GM12878 (cell line): ENCODE measurements around the gene IFNL3.

Experiments used
- BHLHE40 ChIP-seq, 2 experiments: fragments of 450-650 bp in 1 of 2; IDR thresholded peaks; 2 replicates each; pipeline ENCODE4 v1.6.1; 2011 to 2017; ENCODE audit warnings: low read depth in 2 of 2, borderline replicate concordance in 1 of 2, improper control_type of control experiment in 1 of 2, low read length in 1 of 2, mild to moderate bottlenecking in 1 of 2
- CTCF ChIP-seq, 3 experiments: IDR thresholded peaks in 2 of 3; conservative IDR thresholded peaks in 1 of 3; 2 replicates each; pipeline ENCODE4 v1.5.1; 2011; ENCODE audit warnings: low read depth in 3 of 3, low read length in 3 of 3, mild to moderate bottlenecking in 3 of 3, control low read depth in 2 of 3, moderate library complexity in 2 of 3, inconsistent platforms in 1 of 3, mixed read lengths in 1 of 3; ENCODE audit not compliant: control insufficient read depth in 2 of 3, insufficient read depth in 1 of 3; ENCODE audit errors: extremely low read depth in 1 of 3
- EP300 ChIP-seq, 2 experiments: fragments of 150-350 bp in 1 of 2; IDR thresholded peaks; 2 replicates each; pipeline ENCODE4 v1.6.1; 2011 to 2012; ENCODE audit warnings: low read depth in 2 of 2, low read length in 2 of 2, borderline replicate concordance in 1 of 2, improper control_type of control experiment in 1 of 2, inconsistent platforms in 1 of 2; ENCODE audit not compliant: control insufficient read depth in 1 of 2
- MXI1 ChIP-seq: fragments of 150-350 bp; IDR thresholded peaks from 2 replicates; pipeline ENCODE4 v1.6.1; 2011; ENCODE audit warnings: low read depth, mild to moderate bottlenecking, inconsistent platforms, low read length, improper control_type of control experiment
- POLR2A ChIP-seq: IDR thresholded peaks from 2 replicates; pipeline ENCODE4 v1.6.1; 2011; ENCODE audit warnings: low read depth, mild to moderate bottlenecking, low read length
- POLR2AphosphoS5 ChIP-seq: IDR thresholded peaks from 2 replicates; pipeline ENCODE4 v1.6.1; 2011; ENCODE audit warnings: mild to moderate bottlenecking, low read length, inconsistent platforms
- RCOR1 ChIP-seq: conservative IDR thresholded peaks from 2 replicates; pipeline ENCODE4 v1.6.1; 2012; ENCODE audit warnings: low read depth, low read length, improper control_type of control experiment
- SMC3 ChIP-seq: IDR thresholded peaks from 2 replicates; pipeline ENCODE4 v1.6.1; 2011; ENCODE audit warnings: low read length, improper control_type of control experiment, borderline replicate concordance
- SUZ12 ChIP-seq: fragments of 200-600 bp; sonication (generic); IDR thresholded peaks from one replicate; pipeline ENCODE4 v1.6.1; 2018; ENCODE audit warnings: antibody characterized with exemption, mild to moderate bottlenecking; ENCODE audit not compliant: unreplicated experiment
- ZNF274 ChIP-seq: IDR thresholded peaks from one replicate; pipeline ENCODE4 v1.8.0; 2011; ENCODE audit not compliant: insufficient read length, insufficient read depth
- TF ChIP-seq, protein P1 (sequence below): fragments of 450-650 bp; IDR thresholded peaks from 2 replicates; pipeline ENCODE4 v1.6.1; 2018; ENCODE audit warnings: borderline replicate concordance, mild to moderate bottlenecking; ENCODE audit not compliant: partially characterized antibody
- TF ChIP-seq, protein P2 (sequence below): IDR thresholded peaks from 2 replicates; pipeline ENCODE4 v1.6.1; 2011; ENCODE audit warnings: low read depth, mild to moderate bottlenecking, low read length, moderate library complexity, borderline replicate concordance; ENCODE audit errors: extremely low read depth

DNA sequence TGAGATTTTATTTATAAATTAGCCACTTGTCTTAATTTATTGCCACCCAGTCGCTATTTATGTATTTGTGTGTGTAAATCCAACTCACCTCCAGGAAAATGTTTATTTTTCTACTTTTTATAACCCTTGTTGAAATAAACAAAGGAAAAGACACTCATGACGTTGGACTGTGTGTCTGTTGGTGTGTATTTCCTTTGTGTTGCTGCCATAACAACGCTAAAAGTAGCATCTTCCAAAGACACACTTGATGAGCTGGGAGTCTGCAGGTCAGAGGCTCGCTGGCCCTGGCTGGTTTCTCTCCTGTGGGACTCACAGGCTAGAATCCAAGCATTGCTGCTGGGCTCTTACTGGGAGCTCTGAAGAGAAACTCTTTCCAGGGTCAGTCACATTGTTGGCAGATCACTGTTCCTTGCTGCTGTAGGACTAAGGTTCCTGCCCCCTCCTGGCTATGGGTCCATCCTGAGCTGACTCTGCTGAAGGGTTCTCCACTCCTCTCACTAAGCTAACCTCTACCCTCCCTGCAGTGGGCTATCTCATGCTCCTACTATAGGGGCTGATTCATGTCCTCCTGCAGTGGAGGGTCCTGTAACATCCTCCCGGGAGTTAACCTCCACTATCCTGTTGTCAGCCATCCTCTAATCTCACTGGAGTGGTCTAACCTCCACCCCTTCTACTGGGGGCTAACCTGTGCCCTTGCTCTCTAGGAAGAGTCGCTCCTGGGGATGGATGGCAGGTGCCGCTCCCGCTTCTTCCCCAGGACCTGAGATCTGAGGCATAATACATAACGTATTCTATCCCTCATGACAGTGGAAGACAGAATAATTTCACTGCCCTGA, 25.4 kb upstream of the IFNL3 start:
- TF ChIP-seq POLR2A (no peak), EP300 (IDR thresholded peaks at IDR 0.05; ENCODE audit: borderline replicate concordance in 1 of 2, control insufficient read depth in 1 of 2, low read depth in 2 of 2, low read length in 2 of 2) (no peak), CTCF (IDR thresholded peaks at IDR 0.05 in 2 of 3, conservative IDR thresholded peaks at IDR 0.05 in 1 of 3; ENCODE audit: control insufficient read depth in 2 of 3, extremely low read depth in 1 of 3, insufficient read depth in 1 of 3, low read depth in 3 of 3, low read length in 3 of 3) (no peak), SMC3 (no peak), POLR2AphosphoS5 (no peak), ZNF274 (no peak), RCOR1 (no peak), SUZ12 (no peak), BHLHE40 (IDR thresholded peaks at IDR 0.05; ENCODE audit: borderline replicate concordance in 1 of 2, low read depth in 2 of 2, low read length in 1 of 2) (no peak), MXI1 (no peak)
- TF ChIP-seq, protein P1, sequence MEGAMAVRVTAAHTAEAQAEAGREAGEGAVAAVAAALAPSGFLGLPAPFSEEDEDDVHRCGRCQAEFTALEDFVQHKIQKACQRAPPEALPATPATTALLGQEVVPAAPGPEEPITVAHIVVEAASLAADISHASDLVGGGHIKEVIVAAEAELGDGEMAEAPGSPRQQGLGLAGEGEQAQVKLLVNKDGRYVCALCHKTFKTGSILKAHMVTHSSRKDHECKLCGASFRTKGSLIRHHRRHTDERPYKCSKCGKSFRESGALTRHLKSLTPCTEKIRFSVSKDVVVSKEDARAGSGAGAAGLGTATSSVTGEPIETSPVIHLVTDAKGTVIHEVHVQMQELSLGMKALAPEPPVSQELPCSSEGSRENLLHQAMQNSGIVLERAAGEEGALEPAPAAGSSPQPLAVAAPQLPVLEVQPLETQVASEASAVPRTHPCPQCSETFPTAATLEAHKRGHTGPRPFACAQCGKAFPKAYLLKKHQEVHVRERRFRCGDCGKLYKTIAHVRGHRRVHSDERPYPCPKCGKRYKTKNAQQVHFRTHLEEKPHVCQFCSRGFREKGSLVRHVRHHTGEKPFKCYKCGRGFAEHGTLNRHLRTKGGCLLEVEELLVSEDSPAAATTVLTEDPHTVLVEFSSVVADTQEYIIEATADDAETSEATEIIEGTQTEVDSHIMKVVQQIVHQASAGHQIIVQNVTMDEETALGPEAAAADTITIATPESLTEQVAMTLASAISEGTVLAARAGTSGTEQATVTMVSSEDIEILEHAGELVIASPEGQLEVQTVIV: no peak
- TF ChIP-seq, protein P2, sequence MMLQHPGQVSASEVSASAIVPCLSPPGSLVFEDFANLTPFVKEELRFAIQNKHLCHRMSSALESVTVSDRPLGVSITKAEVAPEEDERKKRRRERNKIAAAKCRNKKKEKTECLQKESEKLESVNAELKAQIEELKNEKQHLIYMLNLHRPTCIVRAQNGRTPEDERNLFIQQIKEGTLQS: no peak
